K562 (cell line): ENCODE results near the gene ETV3.

Source experiments
- CXXC5 ChIP-seq: fragments of 250-450 bp; sonication (Bioruptor Pico); IDR thresholded peaks from 2 replicates; pipeline ENCODE4 v1.8.0; 2022; ENCODE audit warnings: inconsistent platforms, mild to moderate bottlenecking, moderate library complexity
- EZH2 ChIP-seq: IDR thresholded peaks from 2 replicates; pipeline ENCODE4 v1.6.1; 2012; ENCODE audit warnings: low read depth, mild to moderate bottlenecking, inconsistent platforms, low read length, borderline replicate concordance
- HMG20A ChIP-seq: fragments of 450-650 bp; formaldehyde crosslinking; conservative IDR thresholded peaks from 2 replicates; pipeline ENCODE4 v1.4.0; 2020; ENCODE audit warnings: mild to moderate bottlenecking, mixed read lengths
- ZFP36 ChIP-seq: fragments of 150-350 bp; IDR thresholded peaks from 2 replicates; pipeline ENCODE4 v1.6.1; 2018; ENCODE audit warnings: low read length, low read depth; ENCODE audit not compliant: partially characterized antibody
- TF ChIP-seq, protein P1 (sequence below): fragments of 250-450 bp; sonication (Bioruptor Pico); IDR thresholded peaks from 2 replicates; pipeline ENCODE4 v1.4.0; 2020
- TF ChIP-seq, protein P2 (sequence below): fragments of 450-650 bp; formaldehyde crosslinking; IDR thresholded peaks from 2 replicates; pipeline ENCODE4 v1.4.0; 2022; ENCODE audit warnings: missing genetic modification characterization

DNA sequence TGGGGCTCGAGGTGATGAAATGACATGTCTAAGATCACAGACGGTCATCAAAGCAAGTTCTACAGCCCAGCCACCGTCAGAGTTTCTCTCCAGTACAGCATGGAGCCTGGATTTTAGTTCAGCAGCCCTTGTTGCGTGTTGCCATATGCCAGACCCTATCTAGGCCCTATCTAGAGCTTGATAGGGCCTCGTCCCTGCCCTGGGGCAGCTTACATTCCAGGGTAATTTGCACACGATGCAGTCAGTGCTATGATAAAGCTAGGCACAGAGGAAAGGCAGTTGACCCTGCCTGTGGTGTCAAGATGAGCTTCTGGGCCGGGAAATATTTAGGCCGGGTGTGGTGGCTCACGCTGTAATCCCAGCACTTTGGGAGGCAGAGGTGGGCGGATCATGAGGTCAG, 57.5 kb downstream of the ETV3 start:
- no peak for TF ChIP-seq ZFP36
- TF ChIP-seq EZH2: no peak
- TF ChIP-seq CXXC5 (CRISPR knock-in tag): no peak
- TF ChIP-seq, protein P1, sequence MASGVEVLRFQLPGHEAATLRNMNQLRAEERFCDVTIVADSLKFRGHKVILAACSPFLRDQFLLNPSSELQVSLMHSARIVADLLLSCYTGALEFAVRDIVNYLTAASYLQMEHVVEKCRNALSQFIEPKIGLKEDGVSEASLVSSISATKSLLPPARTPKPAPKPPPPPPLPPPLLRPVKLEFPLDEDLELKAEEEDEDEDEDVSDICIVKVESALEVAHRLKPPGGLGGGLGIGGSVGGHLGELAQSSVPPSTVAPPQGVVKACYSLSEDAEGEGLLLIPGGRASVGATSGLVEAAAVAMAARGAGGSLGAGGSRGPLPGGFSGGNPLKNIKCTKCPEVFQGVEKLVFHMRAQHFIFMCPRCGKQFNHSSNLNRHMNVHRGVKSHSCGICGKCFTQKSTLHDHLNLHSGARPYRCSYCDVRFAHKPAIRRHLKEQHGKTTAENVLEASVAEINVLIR (CRISPR knock-in tag): no peak
- TF ChIP-seq, protein P2, sequence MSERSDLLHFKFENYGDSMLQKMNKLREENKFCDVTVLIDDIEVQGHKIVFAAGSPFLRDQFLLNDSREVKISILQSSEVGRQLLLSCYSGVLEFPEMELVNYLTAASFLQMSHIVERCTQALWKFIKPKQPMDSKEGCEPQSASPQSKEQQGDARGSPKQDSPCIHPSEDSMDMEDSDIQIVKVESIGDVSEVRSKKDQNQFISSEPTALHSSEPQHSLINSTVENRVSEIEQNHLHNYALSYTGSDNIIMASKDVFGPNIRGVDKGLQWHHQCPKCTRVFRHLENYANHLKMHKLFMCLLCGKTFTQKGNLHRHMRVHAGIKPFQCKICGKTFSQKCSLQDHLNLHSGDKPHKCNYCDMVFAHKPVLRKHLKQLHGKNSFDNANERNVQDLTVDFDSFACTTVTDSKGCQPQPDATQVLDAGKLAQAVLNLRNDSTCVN (CRISPR knock-in tag): no peak
- TF ChIP-seq HMG20A (CRISPR knock-in tag): no peak
